Osteocyte (in vitro differentiated cells): ENCODE results near the gene SH3BP4. TPM values are rescaled to one million over a fixed set of nuclear protein-coding genes. Genes with fewer than 3 reads are reported as not detected.

ENCODE experiments used
- DNase-seq: peaks from one replicate; pipeline ENCODE4 v3.0.0; 2021; ENCODE audit warnings: mixed read lengths; ENCODE audit not compliant: unreplicated experiment; ENCODE audit errors: extremely low spot score
- H3K27ac Mint-ChIP-seq: one replicate; pipeline ENCODE4 v1.8.0; 2021; ENCODE audit warnings: mild to moderate bottlenecking, mixed read lengths; ENCODE audit not compliant: unreplicated experiment
- H3K27me3 Mint-ChIP-seq: one replicate; pipeline ENCODE4 v1.8.0; 2021; ENCODE audit warnings: mixed read lengths; ENCODE audit not compliant: unreplicated experiment
- H3K36me3 Mint-ChIP-seq: one replicate; pipeline ENCODE4 v1.8.0; 2021; ENCODE audit warnings: mixed read lengths; ENCODE audit not compliant: unreplicated experiment
- H3K4me1 Mint-ChIP-seq: one replicate; pipeline ENCODE4 v1.8.0; 2021; ENCODE audit warnings: mixed read lengths; ENCODE audit not compliant: unreplicated experiment
- H3K4me3 Mint-ChIP-seq: one replicate; pipeline ENCODE4 v1.8.0; 2021; ENCODE audit warnings: mild to moderate bottlenecking, moderate library complexity, mixed read lengths; ENCODE audit not compliant: unreplicated experiment
- H3K9me3 Mint-ChIP-seq: one replicate; pipeline ENCODE4 v1.8.0; 2021; ENCODE audit warnings: mixed read lengths; ENCODE audit not compliant: unreplicated experiment
- total RNA-seq: library from RNA; stranded (reverse); gene quantifications from 2 replicates; pipeline ENCODE4 v1.2.1, GENCODE V29; 2021
- TF ChIP-seq, protein P1 (sequence below): fragments of 200-600 bp; sonication (generic); IDR thresholded peaks from 2 replicates; pipeline ENCODE4 v1.5.0; 2021; ENCODE audit warnings: antibody characterized with exemption, mild to moderate bottlenecking, moderate library complexity

SH3BP4 gene
- total RNA-seq, 1 donor from 2014 or later, result 60.1 TPM

DNA sequence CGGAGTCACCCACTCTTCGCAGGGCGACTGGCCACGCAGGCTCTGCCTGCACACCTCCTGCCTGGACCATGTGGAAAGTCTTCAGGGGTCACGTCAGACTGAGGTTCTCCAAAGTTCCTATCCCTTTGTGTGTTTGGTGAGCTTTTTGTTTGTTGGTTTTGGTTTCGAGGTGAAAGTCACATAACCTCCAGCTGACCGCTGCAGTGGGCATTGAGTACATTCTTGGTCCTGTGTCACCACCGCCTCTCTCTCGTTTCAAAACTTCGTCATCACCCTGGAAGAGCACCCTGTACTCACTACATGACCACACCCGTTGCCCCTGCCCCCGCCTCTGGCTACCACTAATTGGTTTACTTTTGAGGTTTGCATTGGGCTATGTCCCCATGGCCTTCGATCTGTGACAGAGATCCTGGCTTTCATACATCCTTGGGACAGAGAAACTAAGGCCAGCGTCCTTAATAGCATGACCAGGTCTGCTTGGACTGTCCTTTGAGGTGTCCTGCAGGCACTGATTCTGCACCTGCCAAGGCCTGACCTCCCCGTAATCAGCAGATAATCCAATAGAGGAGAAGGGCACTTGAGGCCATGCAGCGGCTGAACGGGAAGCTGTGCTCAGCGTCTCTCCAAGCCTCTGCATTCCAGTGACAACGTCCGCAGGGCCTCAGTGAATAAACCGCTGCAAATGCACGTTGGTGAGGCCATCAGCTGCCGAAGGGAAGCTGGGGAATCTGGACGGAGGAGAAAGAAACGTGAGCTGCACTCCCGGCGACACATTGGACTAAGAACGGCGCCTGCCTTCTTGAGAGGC is 46.8 kb downstream of the SH3BP4 start:
- Mint-ChIP-seq H3K36me3 (peaks cover 30% of the 10 kb centered on the region), H3K27ac (no peak overlapping the region), H3K27me3 (no peaks in the 10 kb centered on the region), H3K4me3 (no peak overlapping the region), H3K4me1 (peaks cover 71% of the 10 kb centered on the region), H3K9me3 (no peaks in the 10 kb centered on the region)
- TF ChIP-seq, protein P1, sequence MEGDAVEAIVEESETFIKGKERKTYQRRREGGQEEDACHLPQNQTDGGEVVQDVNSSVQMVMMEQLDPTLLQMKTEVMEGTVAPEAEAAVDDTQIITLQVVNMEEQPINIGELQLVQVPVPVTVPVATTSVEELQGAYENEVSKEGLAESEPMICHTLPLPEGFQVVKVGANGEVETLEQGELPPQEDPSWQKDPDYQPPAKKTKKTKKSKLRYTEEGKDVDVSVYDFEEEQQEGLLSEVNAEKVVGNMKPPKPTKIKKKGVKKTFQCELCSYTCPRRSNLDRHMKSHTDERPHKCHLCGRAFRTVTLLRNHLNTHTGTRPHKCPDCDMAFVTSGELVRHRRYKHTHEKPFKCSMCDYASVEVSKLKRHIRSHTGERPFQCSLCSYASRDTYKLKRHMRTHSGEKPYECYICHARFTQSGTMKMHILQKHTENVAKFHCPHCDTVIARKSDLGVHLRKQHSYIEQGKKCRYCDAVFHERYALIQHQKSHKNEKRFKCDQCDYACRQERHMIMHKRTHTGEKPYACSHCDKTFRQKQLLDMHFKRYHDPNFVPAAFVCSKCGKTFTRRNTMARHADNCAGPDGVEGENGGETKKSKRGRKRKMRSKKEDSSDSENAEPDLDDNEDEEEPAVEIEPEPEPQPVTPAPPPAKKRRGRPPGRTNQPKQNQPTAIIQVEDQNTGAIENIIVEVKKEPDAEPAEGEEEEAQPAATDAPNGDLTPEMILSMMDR, result no peak
- DNase-seq, result no peak

DNA sequence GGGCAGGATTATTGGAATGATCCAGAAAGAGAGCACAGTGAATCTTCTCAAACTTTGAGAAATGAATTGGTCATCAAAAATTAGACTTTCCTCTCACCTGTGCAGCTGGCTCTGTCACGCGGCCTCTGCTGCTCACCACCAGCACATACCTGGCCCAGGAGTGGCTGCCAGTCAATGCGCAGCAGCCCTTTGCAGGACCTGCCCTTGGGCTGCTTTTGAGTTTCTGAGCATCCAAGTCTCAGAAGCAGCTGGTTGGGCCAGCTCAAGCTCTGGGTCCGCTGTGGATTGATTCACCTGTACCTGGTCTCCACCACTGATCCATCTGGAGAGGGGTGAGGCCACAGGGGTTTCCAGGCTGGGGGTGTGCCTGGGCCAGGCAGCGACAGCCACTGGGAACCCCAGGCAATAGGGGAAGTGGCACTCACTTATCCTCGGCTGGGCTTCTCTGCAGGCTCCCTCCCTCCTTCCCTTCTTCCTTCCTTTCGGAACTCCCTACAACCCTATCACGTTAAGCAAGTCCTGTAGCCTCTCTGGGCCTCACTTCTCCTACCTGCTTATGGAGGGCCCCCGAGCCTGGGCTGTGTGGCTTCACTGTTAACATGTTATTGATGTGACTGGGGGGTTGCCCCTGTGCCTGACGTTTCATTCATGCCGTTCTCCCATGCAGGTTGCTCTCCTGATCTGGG is 48.1 kb downstream of the SH3BP4 start:
- no peak for DNase-seq
- Mint-ChIP-seq H3K36me3 (peaks cover 30% of the 10 kb centered on the region), H3K4me3 (no peak overlapping the region), H3K4me1 (peaks cover 69% of the 10 kb centered on the region), H3K9me3 (no peaks in the 10 kb centered on the region), H3K27ac (no peak overlapping the region), H3K27me3 (no peaks in the 10 kb centered on the region)
- TF ChIP-seq, protein P1, result no peak

DNA sequence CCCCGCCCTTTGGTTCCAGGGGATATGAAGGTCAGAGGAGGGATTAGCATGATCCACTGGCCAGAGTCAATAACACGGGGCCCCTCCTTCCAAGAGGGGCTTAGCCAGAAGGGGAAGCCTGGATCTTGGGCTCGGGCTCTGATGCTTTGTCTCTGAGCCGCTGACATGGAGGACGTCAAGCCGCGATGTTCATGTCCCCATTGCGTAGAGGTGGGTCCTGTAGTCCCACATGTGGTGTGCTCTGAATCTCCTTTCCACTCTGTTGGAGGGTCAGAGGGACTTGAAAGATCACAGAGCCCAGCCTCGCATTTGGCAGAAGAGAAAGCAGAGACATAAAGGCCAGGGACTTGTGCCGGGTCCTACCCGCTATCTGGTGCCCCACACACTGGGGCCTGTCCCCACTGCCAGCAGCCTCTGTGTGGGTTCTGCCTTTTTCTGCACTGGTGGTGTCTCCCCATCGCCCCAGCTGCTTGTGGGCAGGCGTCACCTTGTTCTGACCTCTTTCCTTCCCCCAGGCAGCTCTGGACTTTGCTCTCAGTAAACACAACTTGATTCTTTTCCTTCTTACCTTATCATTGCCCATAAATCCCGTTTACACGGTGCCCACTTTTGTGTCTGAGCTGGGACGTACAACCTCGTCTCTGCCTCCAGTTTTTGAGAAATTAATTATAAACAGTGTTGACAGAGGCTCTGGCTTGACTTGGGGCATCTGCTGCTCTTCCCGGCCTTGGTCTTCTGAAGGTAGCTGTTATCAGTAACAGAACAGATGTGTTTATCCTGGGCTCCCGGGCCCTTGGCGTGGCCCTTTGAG is 48.8 kb downstream of the SH3BP4 start:
- Mint-ChIP-seq H3K27me3 (no peaks in the 10 kb centered on the region), H3K27ac (no peak overlapping the region), H3K9me3 (no peaks in the 10 kb centered on the region), H3K4me1 (peaks cover 68% of the 10 kb centered on the region), H3K36me3 (peaks cover 27% of the 10 kb centered on the region), H3K4me3 (no peak overlapping the region)
- DNase-seq, result no peak
- TF ChIP-seq, protein P1, result no peak

DNA sequence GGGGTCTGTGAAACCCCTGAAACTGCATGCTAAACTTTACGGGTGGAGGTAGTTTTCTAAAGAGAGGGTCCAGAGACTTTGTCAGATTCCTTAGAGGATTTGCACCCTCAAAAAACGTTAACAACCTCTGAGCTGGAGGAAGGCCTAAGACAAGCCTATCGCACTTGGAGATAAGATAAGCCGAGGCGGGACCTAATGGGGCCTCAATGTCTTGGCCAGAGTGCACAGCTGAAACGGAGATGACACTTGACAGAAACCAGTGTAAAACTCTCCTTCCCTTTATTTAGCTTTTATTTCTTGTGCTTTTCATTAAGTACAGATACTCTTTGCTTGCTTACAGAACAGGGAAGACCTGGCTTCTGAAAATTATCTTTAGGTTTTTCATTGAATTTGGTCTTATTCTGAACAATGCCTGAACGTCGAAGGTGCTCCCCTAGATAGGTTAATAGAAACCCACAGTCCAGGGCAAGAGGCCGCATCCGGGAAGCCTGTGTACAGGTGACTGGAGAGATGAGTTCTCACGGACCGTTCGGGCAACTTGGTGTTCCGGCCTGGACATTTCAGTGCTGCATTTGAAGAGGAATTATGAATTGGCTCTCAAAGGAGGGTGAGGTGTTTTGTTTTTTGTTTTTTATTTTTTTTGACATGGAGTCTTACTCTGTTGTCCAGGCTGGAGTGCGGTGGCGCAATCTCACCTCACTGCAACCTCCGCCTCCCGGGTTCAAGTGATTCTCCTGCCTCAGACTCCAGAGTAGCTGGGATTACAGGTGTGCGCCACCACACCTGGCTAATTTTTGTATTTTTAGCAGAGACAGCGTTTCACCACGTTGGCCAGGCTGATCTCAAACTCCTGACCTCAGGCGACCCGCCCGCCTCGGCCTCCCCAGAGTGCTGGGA is 49.7 kb downstream of the SH3BP4 start:
- Mint-ChIP-seq H3K9me3 (no peaks in the 10 kb centered on the region), H3K27me3 (no peaks in the 10 kb centered on the region), H3K27ac (no peak overlapping the region), H3K4me3 (no peak overlapping the region), H3K36me3 (peaks cover 26% of the 10 kb centered on the region), H3K4me1 (peaks cover 67% of the 10 kb centered on the region)
- TF ChIP-seq, protein P1, result no peak
- no peak for DNase-seq
